OCI-LY7 (cell line): ENCODE data around the gene DHRS1. TPM values are rescaled to one million over a fixed set of nuclear protein-coding genes. Genes with fewer than 3 reads are reported as not detected.

Experiments used
- BruUV-seq: library from RNA; stranded (reverse); fragments of 400-500 nt; replicated peaks from 2 replicates; lab custom pipeline; 2021; lab: Mats Ljungman, UMichigan
- CTCF ChIA-PET: fragments of 300-600 bp; sonication (Branson Sonifier 250); formaldehyde crosslinking; loops from one replicate; lab custom pipeline; 2022; ENCODE audit warnings: antibody characterized with exemption; ENCODE audit not compliant: unreplicated experiment; lab: Charles Lee
- POLR2A ChIA-PET: fragments of 300-600 bp; sonication (Branson Sonifier 250); formaldehyde crosslinking; loops from one replicate; lab custom pipeline; 2022; ENCODE audit warnings: antibody characterized with exemption; lab: Charles Lee
- DNase-seq: peaks from one replicate; pipeline ENCODE4 v3.0.0-alpha.2; 2015; ENCODE audit warnings: low spot score
- H2AFZ ChIP-seq: fragments of 200-600 bp; sonication (generic), shearing (Covaris generic); 2 replicates; pipeline ENCODE4 v1.6.1; 2014; ENCODE audit warnings: mild to moderate bottlenecking, antibody characterized with exemption, low read length, moderate library complexity
- H3K27ac ChIP-seq: fragments of 200-600 bp; sonication (generic); 2 replicates; pipeline ENCODE4 v1.5.1; 2014; ENCODE audit warnings: mixed run types, low read depth, mild to moderate bottlenecking, moderate library complexity, low read length, inconsistent platforms; ENCODE audit not compliant: poor library complexity, severe bottlenecking
- H3K36me3 ChIP-seq: fragments of 200-600 bp; sonication (generic); 2 replicates; pipeline ENCODE4 v1.6.1; 2014; ENCODE audit warnings: mild to moderate bottlenecking, antibody characterized with exemption, low read length, moderate library complexity, mixed read lengths; ENCODE audit not compliant: insufficient read depth
- H3K4me1 ChIP-seq: fragments of 200-600 bp; sonication (generic); 2 replicates; pipeline ENCODE4 v1.5.1; 2014; ENCODE audit warnings: mild to moderate bottlenecking, low read length; ENCODE audit not compliant: insufficient read depth, poor library complexity, severe bottlenecking
- H3K4me2 ChIP-seq: fragments of 200-600 bp; sonication (generic); 2 replicates; pipeline ENCODE4 v1.6.1; 2014; ENCODE audit warnings: mild to moderate bottlenecking, low read length
- H3K4me3 ChIP-seq: fragments of 200-600 bp; sonication (generic); 2 replicates; pipeline ENCODE4 v1.5.1; 2014; ENCODE audit warnings: mild to moderate bottlenecking, low read depth, low read length; ENCODE audit not compliant: poor library complexity, severe bottlenecking
- H3K79me2 ChIP-seq: fragments of 200-600 bp; sonication (generic); 2 replicates; pipeline ENCODE4 v1.6.1; 2016; ENCODE audit warnings: low read depth, mild to moderate bottlenecking, low read length, moderate library complexity, mixed read lengths; ENCODE audit not compliant: insufficient read depth
- H3K9me2 ChIP-seq: fragments of 200-600 bp; sonication (generic); 2 replicates; pipeline ENCODE4 v1.6.1; 2016; ENCODE audit warnings: mild to moderate bottlenecking, low read length, mixed read lengths; ENCODE audit not compliant: insufficient read depth
- H3K9me3 ChIP-seq: fragments of 200-600 bp; sonication (generic); 2 replicates; pipeline ENCODE4 v1.6.1; 2014; ENCODE audit warnings: mild to moderate bottlenecking, mixed run types, low read length, mixed read lengths
- H4K20me1 ChIP-seq: fragments of 200-600 bp; sonication (generic); 2 replicates; pipeline ENCODE4 v1.6.1; 2014; ENCODE audit warnings: mild to moderate bottlenecking, antibody characterized with exemption, low read length, moderate library complexity, mixed read lengths; ENCODE audit not compliant: insufficient read depth
- EZH2phosphoT487 ChIP-seq: fragments of 200-600 bp; sonication (generic); IDR thresholded peaks from 2 replicates; pipeline ENCODE4 v1.6.1; 2018; ENCODE audit warnings: low read depth, borderline replicate concordance, mild to moderate bottlenecking, mixed run types, antibody characterized with exemption, low read length, moderate library complexity, mixed read lengths
- intact Hi-C: fragments of 100-400 bp; cut with micrococcal nuclease; formaldehyde crosslinking; loops from one replicate; pipeline ENCODE4 v1.10.0; 2022; ENCODE audit not compliant: unreplicated experiment
- total RNA-seq, 2 experiments: library from RNA; depleted of rRNA in 1 of 2; stranded (reverse); fragments of >200 nt in 1 of 2; shearing (Covaris generic) in 1 of 2; gene quantifications; 2 replicates each; pipeline ENCODE4 v1.2.3, GENCODE V29; 2014 to 2022
- TF ChIP-seq, protein P1 (sequence below): fragments of 200-600 bp; sonication (generic); conservative IDR thresholded peaks from 2 replicates; pipeline ENCODE4 v1.5.1; 2014; ENCODE audit warnings: mild to moderate bottlenecking, antibody characterized with exemption, low read length, moderate library complexity, mixed read lengths

Gene DHRS1
- total RNA-seq, 2 experiments from 2014 or later: 27.4 to 34.9 TPM

DNA sequence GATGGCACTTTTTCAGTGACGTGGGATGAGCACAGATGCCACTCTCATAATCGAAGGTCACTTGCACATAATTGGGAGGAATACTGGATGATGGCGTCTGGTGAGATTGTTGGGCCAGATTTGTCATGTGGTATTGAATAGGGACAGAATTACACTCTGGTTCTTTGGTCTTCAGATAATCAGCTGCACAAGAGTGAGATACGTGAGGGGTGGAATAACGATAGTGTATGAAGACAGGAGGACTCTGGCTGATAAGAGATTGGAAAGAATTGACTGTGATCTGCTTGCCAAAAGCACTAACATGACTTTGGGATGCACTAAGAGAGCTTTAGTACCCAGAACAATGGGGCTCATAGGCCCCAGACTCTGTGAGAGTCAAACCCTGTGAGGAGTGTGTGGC, 21.2 kb downstream of the DHRS1 start:
- Histone ChIP-seq H3K4me3 (no peak overlapping the region), H3K4me1 (peaks cover 26% of the 10 kb centered on the region), H3K79me2 (no peaks in the 10 kb centered on the region), H2AFZ (no peak overlapping the region), H3K9me2 (no peaks in the 10 kb centered on the region), H3K9me3 (no peaks in the 10 kb centered on the region), H4K20me1 (no peaks in the 10 kb centered on the region), H3K36me3 (no peaks in the 10 kb centered on the region), H3K27ac (no peak overlapping the region), H3K4me2 (no peak overlapping the region)
- intact Hi-C loops: no loop called here
- DNase-seq: no peak
- ChIA-PET CTCF (no interaction called here), POLR2A (no interaction called here)
- TF ChIP-seq EZH2phosphoT487: no peak
- TF ChIP-seq, protein P1, sequence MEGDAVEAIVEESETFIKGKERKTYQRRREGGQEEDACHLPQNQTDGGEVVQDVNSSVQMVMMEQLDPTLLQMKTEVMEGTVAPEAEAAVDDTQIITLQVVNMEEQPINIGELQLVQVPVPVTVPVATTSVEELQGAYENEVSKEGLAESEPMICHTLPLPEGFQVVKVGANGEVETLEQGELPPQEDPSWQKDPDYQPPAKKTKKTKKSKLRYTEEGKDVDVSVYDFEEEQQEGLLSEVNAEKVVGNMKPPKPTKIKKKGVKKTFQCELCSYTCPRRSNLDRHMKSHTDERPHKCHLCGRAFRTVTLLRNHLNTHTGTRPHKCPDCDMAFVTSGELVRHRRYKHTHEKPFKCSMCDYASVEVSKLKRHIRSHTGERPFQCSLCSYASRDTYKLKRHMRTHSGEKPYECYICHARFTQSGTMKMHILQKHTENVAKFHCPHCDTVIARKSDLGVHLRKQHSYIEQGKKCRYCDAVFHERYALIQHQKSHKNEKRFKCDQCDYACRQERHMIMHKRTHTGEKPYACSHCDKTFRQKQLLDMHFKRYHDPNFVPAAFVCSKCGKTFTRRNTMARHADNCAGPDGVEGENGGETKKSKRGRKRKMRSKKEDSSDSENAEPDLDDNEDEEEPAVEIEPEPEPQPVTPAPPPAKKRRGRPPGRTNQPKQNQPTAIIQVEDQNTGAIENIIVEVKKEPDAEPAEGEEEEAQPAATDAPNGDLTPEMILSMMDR: no peak
- BruUV-seq: no TSS peak

DNA sequence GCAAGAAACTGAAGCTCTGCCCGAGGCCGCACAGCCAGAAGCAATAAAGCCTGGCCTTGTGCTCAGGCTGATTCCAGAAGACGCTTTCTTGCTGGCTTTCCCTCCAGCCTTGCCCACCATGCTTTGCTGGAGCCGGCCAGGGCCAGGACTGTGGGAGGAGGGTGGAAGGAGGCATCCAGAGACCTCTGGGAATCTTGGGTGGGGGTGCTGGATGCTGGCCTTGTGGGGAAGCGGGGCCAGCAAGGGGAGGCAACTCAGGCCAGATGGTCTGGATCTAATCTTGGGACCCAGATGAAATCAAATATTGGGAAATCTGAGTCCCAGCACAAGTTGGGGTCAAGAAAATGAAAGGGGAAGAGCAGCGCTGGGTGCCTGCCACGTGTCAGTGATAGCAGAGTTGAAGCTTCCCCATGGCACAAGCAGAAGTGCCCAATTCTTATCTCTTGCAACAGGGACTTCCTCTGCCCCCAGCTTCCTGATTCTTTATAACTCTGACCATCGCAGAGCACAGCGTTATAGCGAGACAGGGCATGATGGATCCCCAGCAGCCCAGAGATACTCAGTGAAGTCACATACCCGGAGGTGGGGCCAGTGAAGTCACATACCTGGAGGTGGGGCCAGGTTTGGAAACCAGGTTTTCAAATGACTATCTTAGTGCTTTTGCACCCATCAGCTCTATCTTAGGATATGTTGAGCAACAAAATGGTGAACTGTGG, 21.8 kb downstream of the DHRS1 start:
- DNase-seq: no peak
- TF ChIP-seq EZH2phosphoT487: no peak
- TF ChIP-seq, protein P1: no peak
- no peaks in the 10 kb centered on the region for H3K9me3 ChIP-seq
- H3K4me2 ChIP-seq: no peak overlapping the region
- no TSS peak for BruUV-seq
- no peak overlapping the region for H3K27ac ChIP-seq
- no peak overlapping the region for H3K4me3 ChIP-seq
- POLR2A ChIA-PET: interaction anchor here (1.3 kb wide), 1 partner anchor 36 kb away, joined by 4 read pairs; the partner anchor contains the start of gene TINF2
- H3K36me3 ChIP-seq: no peaks in the 10 kb centered on the region
- H3K79me2 ChIP-seq: no peaks in the 10 kb centered on the region
- no peak overlapping the region for H2AFZ ChIP-seq
- peaks cover 32% of the 10 kb centered on the region for H3K4me1 ChIP-seq
- H4K20me1 ChIP-seq: no peaks in the 10 kb centered on the region
- H3K9me2 ChIP-seq: no peaks in the 10 kb centered on the region
- intact Hi-C loops: no loop called here
- CTCF ChIA-PET: no interaction called here

DNA sequence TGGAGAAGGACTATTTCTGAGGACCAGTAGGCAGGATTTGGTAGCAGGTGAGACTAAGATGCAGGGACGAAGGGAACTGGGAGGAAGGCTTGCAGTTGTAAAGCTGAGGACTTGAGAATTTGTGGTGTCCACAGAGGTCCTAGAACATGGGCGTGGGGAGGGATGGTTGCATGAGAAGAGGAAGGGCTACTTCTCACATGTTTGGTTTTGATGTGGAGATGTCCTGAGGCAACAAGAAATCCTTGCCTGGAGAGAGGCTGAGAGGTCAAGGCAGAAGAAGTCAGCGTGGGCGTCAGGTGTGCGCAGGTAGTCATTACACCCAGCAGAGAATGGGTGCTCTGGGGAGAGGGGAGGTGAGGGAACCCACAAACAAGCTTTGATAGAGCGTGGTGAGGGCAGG, 22.5 kb downstream of the DHRS1 start:
- Histone ChIP-seq H4K20me1 (no peaks in the 10 kb centered on the region), H3K27ac (no peak overlapping the region), H3K9me2 (no peaks in the 10 kb centered on the region), H3K4me2 (no peak overlapping the region), H3K4me1 (peaks cover 39% of the 10 kb centered on the region), H3K36me3 (no peaks in the 10 kb centered on the region), H3K79me2 (no peaks in the 10 kb centered on the region), H2AFZ (no peak overlapping the region), H3K4me3 (no peak overlapping the region), H3K9me3 (no peaks in the 10 kb centered on the region)
- CTCF ChIA-PET: no interaction called here
- TF ChIP-seq, protein P1: no peak
- no peak for TF ChIP-seq EZH2phosphoT487
- BruUV-seq: no TSS peak
- POLR2A ChIA-PET: interaction anchor here (1.3 kb wide), 1 partner anchor 35 kb away, joined by 4 read pairs; the partner anchor contains the start of gene TINF2
- no peak for DNase-seq
- intact Hi-C loops: no loop called here
